Progenitor cell of endocrine pancreas (in vitro differentiated cells): ENCODE data around the gene CXCL12. TPM values are rescaled to one million over a fixed set of nuclear protein-coding genes. Genes with fewer than 3 reads are reported as not detected.

ENCODE experiments used
- DNase-seq: peaks from one replicate; pipeline ENCODE4 v3.0.0; 2021; ENCODE audit warnings: low spot score; ENCODE audit not compliant: unreplicated experiment
- H3K27ac Mint-ChIP-seq: 2 replicates; pipeline ENCODE4 v1.8.0; 2021; ENCODE audit warnings: mild to moderate bottlenecking, moderate library complexity, mixed read lengths
- H3K27me3 Mint-ChIP-seq: 2 replicates; pipeline ENCODE4 v1.8.0; 2021; ENCODE audit warnings: mixed read lengths
- H3K36me3 Mint-ChIP-seq: 2 replicates; pipeline ENCODE4 v1.8.0; 2022; ENCODE audit warnings: mixed read lengths; ENCODE audit not compliant: insufficient read depth
- H3K4me1 Mint-ChIP-seq: 2 replicates; pipeline ENCODE4 v1.8.0; 2021; ENCODE audit warnings: low read depth, mixed read lengths
- H3K4me3 Mint-ChIP-seq: 2 replicates; pipeline ENCODE4 v1.8.0; 2021; ENCODE audit warnings: low read depth, mild to moderate bottlenecking, moderate library complexity, mixed read lengths
- H3K9me3 Mint-ChIP-seq: 2 replicates; pipeline ENCODE4 v1.8.0; 2021; ENCODE audit warnings: low read depth, mixed read lengths
- CTCF ChIP-seq: fragments of 200-600 bp; sonication (generic); IDR thresholded peaks from one replicate; pipeline ENCODE4 v1.5.0; 2021; ENCODE audit warnings: antibody characterized with exemption, mild to moderate bottlenecking; ENCODE audit not compliant: unreplicated experiment
- total RNA-seq: library from RNA; stranded (reverse); gene quantifications from 2 replicates; pipeline ENCODE4 v1.2.1, GENCODE V29; 2021

CXCL12 gene
- total RNA-seq, 1 donor from 2014 or later: 4.2 TPM

GRCh38 chr10:44396671-44397191 lies 11.8 kb upstream of the CXCL12 start:
- no peak for DNase-seq
- Mint-ChIP-seq H3K4me1 (peaks cover 12% of the 10 kb centered on the region), H3K4me3 (no peak overlapping the region), H3K27me3 (peaks cover 50% of the 10 kb centered on the region), H3K27ac (no peak overlapping the region), H3K36me3 (no peaks in the 10 kb centered on the region), H3K9me3 (no peaks in the 10 kb centered on the region)
- no peak for TF ChIP-seq CTCF

- no peaks in the 10 kb centered on the region for H3K9me3 Mint-ChIP-seq
- TF ChIP-seq CTCF: no peak
- peaks cover 12% of the 10 kb centered on the region for H3K4me1 Mint-ChIP-seq
- no peak for DNase-seq
- H3K27ac Mint-ChIP-seq: no peak overlapping the region
- H3K36me3 Mint-ChIP-seq: no peaks in the 10 kb centered on the region
- no peak overlapping the region for H3K4me3 Mint-ChIP-seq
- H3K27me3 Mint-ChIP-seq: peaks cover 54% of the 10 kb centered on the region
Observed at GRCh38 chr10:44395902-44396670, 11.2 kb upstream of the CXCL12 start.

- H3K36me3 Mint-ChIP-seq: no peaks in the 10 kb centered on the region
- peaks cover 54% of the 10 kb centered on the region for H3K27me3 Mint-ChIP-seq
- no peak overlapping the region for H3K4me3 Mint-ChIP-seq
- no peak overlapping the region for H3K27ac Mint-ChIP-seq
- TF ChIP-seq CTCF: no peak
- peaks cover 8% of the 10 kb centered on the region for H3K4me1 Mint-ChIP-seq
- no peaks in the 10 kb centered on the region for H3K9me3 Mint-ChIP-seq
- no peak for DNase-seq
Observed at GRCh38 chr10:44395396-44395795, 10.5 kb upstream of the CXCL12 start.

- no peak for DNase-seq
- H3K4me3 Mint-ChIP-seq: no peak overlapping the region
- H3K9me3 Mint-ChIP-seq: no peaks in the 10 kb centered on the region
- peaks cover 6% of the 10 kb centered on the region for H3K4me1 Mint-ChIP-seq
- H3K36me3 Mint-ChIP-seq: no peaks in the 10 kb centered on the region
- no peak overlapping the region for H3K27ac Mint-ChIP-seq
- TF ChIP-seq CTCF: no peak
- H3K27me3 Mint-ChIP-seq: peaks cover 49% of the 10 kb centered on the region
Observed at GRCh38 chr10:44394696-44395381, 9.9 kb upstream of the CXCL12 start.

GRCh38 chr10:44393834-44394547 lies 9.1 kb upstream of the CXCL12 start:
- no peak for TF ChIP-seq CTCF
- H3K4me3 Mint-ChIP-seq: no peak overlapping the region
- H3K36me3 Mint-ChIP-seq: no peaks in the 10 kb centered on the region
- no peak overlapping the region for H3K27ac Mint-ChIP-seq
- H3K9me3 Mint-ChIP-seq: no peaks in the 10 kb centered on the region
- H3K4me1 Mint-ChIP-seq: peaks cover 4% of the 10 kb centered on the region
- peaks cover 42% of the 10 kb centered on the region for H3K27me3 Mint-ChIP-seq
- no peak for DNase-seq
